Measurements from ENCODE around the gene SARNP.
"Not testable (repeated sequence)": the region's sequence is repeated elsewhere in the genome, so short reads cannot be mapped to it uniquely, and the experiment has no call there.

- not testable (repeated sequence) for TF ChIP-seq POLR2A, CTCF, POLR2AphosphoS5 (IDR thresholded peaks at IDR 0.05)
Measured at GRCh38 chr12:55862931-55863330, 45.4 kb upstream of the SARNP start.
